Urothelium cell line (cell line): ENCODE results near the gene TAT.

Experiments used
- DNase-seq: peaks from one replicate; pipeline ENCODE4 v3.0.0; 2011; ENCODE audit warnings: low spot score, mixed read lengths
- FAIRE-seq: peaks from 2 replicates; lab custom pipeline; 2011; peaks lifted over from hg19 to GRCh38; lab: Jason Lieb, UNC

TAT gene

GRCh38 chr16:71547168-71547567, 29.7 kb downstream of the TAT start:
- DNase-seq (no peak), FAIRE-seq (no peak)

- FAIRE-seq (no peak), DNase-seq (peak; percentile 69)
Observed at GRCh38 chr16:71542377-71542776, 34.5 kb downstream of the TAT start.

- FAIRE-seq (no peak), DNase-seq (peak; percentile 63)
Observed at GRCh38 chr16:71537643-71538042, 39.2 kb downstream of the TAT start.

GRCh38 chr16:71536752-71537499, 40.0 kb downstream of the TAT start:
- FAIRE-seq: no peak
- DNase-seq: no peak

- FAIRE-seq: no peak
- DNase-seq: no peak
Observed at GRCh38 chr16:71532366-71532765, 44.5 kb downstream of the TAT start.

- no peak for DNase-seq
- FAIRE-seq: no peak
Observed at GRCh38 chr16:71528863-71529262, 48.0 kb downstream of the TAT start.

GRCh38 chr16:71528257-71528656, 48.6 kb downstream of the TAT start:
- FAIRE-seq: no peak
- no peak for DNase-seq

- FAIRE-seq (no peak), DNase-seq (peak; percentile 85)
Observed at GRCh38 chr16:71526111-71526631, 50.7 kb downstream of the TAT start, which contains the start of gene CHST4. CHST4 (plus strand) TSS chr16:71526426; CDS start chr16:71536678, 10,252 bp downstream.

GRCh38 chr16:71524566-71525553, 52.0 kb downstream of the TAT start:
- DNase-seq (no peak), FAIRE-seq (no peak)

GRCh38 chr16:71520550-71520949, 56.3 kb downstream of the TAT start:
- DNase-seq: no peak
- FAIRE-seq: no peak
